Lower leg skin (tissue), 4 donors: Measurements from ENCODE around the gene ANKRD53. TPM values are rescaled to one million over a fixed set of nuclear protein-coding genes. Genes with fewer than 3 reads are reported as not detected.
"Not testable (repeated sequence)": the region's sequence is repeated elsewhere in the genome, so short reads cannot be mapped to it uniquely, and the experiment has no call there.

Experiments used
- DNase-seq, 2 donors: peaks; one replicate each; pipeline ENCODE4 v3.0.0-alpha.2; 2019; ENCODE audit warnings: low spot score in 2 of 2
- H3K4me3 ChIP-seq: fragments of 200-600 bp; sonication (generic); 2 replicates; pipeline ENCODE4 v1.5.1; 2017; ENCODE audit warnings: mild to moderate bottlenecking, low read depth; ENCODE audit not compliant: poor library complexity, severe bottlenecking
- POLR2A ChIP-seq, 2 donors: fragments of 450-650 bp; IDR thresholded peaks; one replicate each; pipeline ENCODE4 v1.6.1; 2016 to 2017; ENCODE audit warnings: antibody characterized with exemption in 2 of 2, mild to moderate bottlenecking in 1 of 2, moderate library complexity in 1 of 2
- WGBS, 2 donors: methylation state at CpG; one replicate each; pipeline ENCODE4 v1.1.5; 2018; 5-methylcytosine and 5-hydroxymethylcytosine counted together
- intact Hi-C: fragments of 100-400 bp; cut with DNase I; formaldehyde crosslinking; loops from one replicate; pipeline ENCODE4 v1.15.0; 2023; ENCODE audit warnings: low total_unique reads
- total RNA-seq, 4 donors: library from RNA; depleted of rRNA; stranded (reverse); fragments of >200 nt; gene quantifications; one replicate each; pipeline ENCODE4 v1.1.0, GENCODE V29; 2016
- TF ChIP-seq, protein P1 (sequence below), 3 donors: fragments of 450-650 bp; IDR thresholded peaks; one replicate each; pipeline ENCODE4 v1.5.1; 2016; ENCODE audit warnings: antibody characterized with exemption in 3 of 3, mild to moderate bottlenecking in 3 of 3, moderate library complexity in 2 of 3

The ANKRD53 gene
- total RNA-seq, 4 donors from 2014 or later = 0.27 to 1.3 (median 0.84) TPM; not detected in 1

DNA sequence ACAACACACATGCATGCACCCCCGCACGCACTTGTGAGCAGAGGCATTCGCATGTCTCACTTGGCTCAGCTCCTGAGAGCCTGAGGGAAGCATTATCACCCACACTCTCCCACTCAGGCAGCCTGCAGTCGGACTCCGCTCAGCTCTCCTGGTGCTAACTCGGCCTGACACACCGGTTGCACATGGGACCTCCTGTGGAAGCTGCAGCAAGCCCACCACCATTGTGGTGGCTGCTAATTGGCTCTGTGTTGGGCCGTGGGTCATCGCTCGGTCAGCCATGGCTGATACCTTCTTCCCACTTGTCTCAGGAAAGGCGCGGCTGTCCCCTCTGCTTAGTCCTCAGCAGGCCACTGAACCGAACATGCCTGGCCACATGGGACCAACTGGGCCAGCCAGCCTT lies 29.9 kb downstream of the ANKRD53 start:
- intact Hi-C loops = no loop called here
- TF ChIP-seq POLR2A (IDR thresholded peaks at IDR 0.05) = no peak
- TF ChIP-seq, protein P1, sequence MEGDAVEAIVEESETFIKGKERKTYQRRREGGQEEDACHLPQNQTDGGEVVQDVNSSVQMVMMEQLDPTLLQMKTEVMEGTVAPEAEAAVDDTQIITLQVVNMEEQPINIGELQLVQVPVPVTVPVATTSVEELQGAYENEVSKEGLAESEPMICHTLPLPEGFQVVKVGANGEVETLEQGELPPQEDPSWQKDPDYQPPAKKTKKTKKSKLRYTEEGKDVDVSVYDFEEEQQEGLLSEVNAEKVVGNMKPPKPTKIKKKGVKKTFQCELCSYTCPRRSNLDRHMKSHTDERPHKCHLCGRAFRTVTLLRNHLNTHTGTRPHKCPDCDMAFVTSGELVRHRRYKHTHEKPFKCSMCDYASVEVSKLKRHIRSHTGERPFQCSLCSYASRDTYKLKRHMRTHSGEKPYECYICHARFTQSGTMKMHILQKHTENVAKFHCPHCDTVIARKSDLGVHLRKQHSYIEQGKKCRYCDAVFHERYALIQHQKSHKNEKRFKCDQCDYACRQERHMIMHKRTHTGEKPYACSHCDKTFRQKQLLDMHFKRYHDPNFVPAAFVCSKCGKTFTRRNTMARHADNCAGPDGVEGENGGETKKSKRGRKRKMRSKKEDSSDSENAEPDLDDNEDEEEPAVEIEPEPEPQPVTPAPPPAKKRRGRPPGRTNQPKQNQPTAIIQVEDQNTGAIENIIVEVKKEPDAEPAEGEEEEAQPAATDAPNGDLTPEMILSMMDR (IDR thresholded peaks at IDR 0.05) = no peak
- H3K4me3 ChIP-seq = no peak overlapping the region
- 86 to 87% methylated on average over 13 of the region's 13 CpGs for WGBS, 2 donors
- DNase-seq = peak in 1 of 2 donors; percentile 60

DNA sequence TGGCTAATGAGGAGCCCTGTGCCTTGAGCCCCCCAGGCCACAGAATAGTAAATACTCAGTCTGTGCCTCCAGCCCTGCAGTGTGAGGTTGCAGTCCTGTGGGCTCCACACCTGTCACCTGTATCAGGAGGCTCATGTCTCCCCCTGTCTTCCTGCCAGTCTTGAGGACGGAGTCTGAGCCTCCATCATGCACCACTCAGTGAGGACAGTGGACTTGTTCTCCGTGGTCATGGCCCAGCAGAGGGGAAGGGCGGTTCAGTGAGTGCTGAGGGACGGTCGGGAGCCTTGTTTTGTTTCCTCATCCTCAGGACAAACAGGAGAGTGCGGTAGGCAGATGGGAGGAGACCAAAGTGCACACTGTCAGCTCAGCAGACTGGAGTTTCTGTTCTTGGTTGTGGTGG lies 33.4 kb downstream of the ANKRD53 start:
- intact Hi-C loops, H3K4me3 ChIP-seq: not testable (repeated sequence)
- DNase-seq = peak in 1 of 2 donors; percentile 66
- WGBS, 2 donors = 23 to 40% methylated on average over 6 of the region's 6 CpGs

DNA sequence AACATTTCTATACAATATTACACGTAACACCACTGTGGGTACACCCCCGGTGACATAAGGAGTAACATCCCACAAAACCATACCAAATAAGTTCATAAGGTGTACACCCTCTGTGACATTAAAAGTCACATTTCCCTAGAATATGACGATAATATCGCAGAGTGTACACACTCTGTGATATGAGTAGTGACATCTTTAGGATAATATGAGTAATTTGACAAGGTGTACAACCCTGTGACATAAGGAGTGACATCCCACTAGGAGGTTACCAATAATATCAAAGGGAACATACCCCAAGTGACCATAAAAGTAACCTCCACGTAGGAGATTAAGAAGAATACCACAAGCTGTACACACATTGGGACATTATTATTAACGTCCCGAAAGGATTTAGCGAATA lies 40.2 kb downstream of the ANKRD53 start:
- intact Hi-C loops = no loop called here
- 88 to 89% methylated on average over 8 of the region's 8 CpGs for WGBS, 2 donors
- no peak for TF ChIP-seq POLR2A (IDR thresholded peaks at IDR 0.05)
- DNase-seq = no peak
- H3K4me3 ChIP-seq = no peak overlapping the region

DNA sequence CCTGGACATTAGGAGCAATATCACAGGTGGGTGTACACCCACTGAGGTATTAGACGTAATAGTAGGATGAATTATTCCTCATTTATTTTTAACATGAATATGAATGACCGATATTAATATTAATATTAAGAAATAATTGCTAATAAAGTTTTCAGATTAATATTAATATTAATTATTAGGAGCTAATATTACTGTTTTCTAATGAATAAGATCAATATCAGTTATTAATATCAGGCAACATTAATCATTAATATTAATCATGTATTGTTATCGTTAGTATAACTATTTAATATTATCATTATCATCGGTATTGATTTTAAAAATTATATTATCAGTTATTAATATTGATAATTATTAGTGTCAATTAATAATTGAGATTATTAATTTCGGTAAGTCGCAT lies 41.6 kb downstream of the ANKRD53 start:
- H3K4me3 ChIP-seq, intact Hi-C loops, DNase-seq: not testable (repeated sequence)
- 92 to 93% methylated on average over 6 of the region's 6 CpGs for WGBS, 2 donors

DNA sequence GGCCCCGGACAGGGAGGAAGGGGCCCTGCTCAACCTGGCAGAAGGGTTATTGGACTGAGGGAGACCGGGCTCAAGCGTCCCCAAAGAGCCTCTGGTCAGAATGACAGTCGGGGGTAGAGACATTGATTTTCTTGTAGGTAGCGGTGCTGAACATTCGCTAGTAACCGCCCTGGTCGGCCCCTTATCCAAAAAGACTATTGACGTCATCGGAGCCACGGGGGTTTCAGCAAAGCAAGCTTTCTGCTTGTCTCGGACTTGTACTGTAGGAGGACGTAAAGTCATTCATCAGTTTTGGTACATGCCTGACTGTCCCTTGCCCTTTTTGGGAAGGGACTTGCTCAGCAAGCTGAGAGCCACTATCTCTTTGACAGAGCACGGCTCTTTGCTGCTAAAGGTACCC lies 43.0 kb downstream of the ANKRD53 start:
- intact Hi-C loops, DNase-seq, H3K4me3 ChIP-seq: not testable (repeated sequence)
- 87 to 89% methylated on average over 14 of the region's 14 CpGs for WGBS, 2 donors

DNA sequence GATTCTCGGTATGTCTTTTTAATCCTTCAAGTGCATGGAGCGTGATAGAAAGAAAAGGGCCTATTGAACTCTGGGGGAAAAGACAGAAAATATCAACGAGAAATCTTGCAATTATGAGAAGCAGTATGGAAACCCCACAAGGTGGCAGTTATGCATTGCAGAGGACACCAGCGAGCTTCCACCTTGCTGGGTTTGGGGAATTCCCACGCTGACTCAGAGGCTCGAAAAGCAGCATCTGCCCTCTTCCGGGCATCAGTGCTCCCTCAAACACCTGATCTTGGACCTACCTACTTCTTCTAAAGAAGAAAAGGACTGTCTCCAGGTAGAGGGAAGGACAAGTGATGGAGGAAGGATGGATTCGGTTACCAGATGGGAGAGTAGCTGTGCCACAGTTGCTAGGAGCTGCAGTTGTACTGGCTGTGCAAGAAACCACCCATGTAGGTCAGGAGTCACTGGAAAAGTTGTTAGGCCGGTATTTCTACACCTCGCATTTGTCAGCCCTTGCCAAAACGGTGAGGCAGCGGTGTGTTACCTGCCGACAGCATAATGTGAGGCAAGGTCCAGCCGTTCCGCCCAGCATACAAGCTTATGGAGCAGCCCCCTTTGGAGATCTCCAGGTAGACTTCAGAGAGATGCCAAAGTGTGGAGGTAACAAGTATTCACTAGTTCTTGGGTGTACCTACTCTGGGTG lies 45.3 kb downstream of the ANKRD53 start:
- intact Hi-C loops, H3K4me3 ChIP-seq: not testable (repeated sequence)
- peak in 1 of 2 donors; percentile 50 for DNase-seq
- 42 to 44% methylated on average over 15 of the region's 15 CpGs for WGBS, 2 donors

Other genes starting within 250 kb of the ANKRD53 start
- gene ADD2, start 210.4 kb upstream of the ANKRD53 start, total RNA-seq = 1 to 10 TPM in 1 of 4 donors, under 1 TPM in 3; 0.17 to 1.2 (median 0.54) TPM
- not detected for gene FIGLA, start 188.0 kb upstream of the ANKRD53 start, total RNA-seq
- 1 to 10 TPM in 2 of 4 donors, under 1 TPM in 2; 0.42 to 1.2 (median 0.82) TPM for gene CLEC4F, start 158.0 kb upstream of the ANKRD53 start, total RNA-seq
- 10 to 100 TPM; 26.8 to 57.6 (median 39.4) TPM for gene CD207, start 142.8 kb upstream of the ANKRD53 start, total RNA-seq
- gene VAX2, start 78.1 kb upstream of the ANKRD53 start, total RNA-seq = 1 to 10 TPM in 3 of 4 donors, not detected in 1; 1.7 to 6.4 (median 4.3) TPM
- gene ATP6V1B1, start 42.7 kb upstream of the ANKRD53 start, total RNA-seq = 100 to 1,000 TPM in 1 of 4 donors, 10 to 100 TPM in 2, 1 to 10 TPM in 1; 7.3 to 110 (median 55.0) TPM
- 10 to 100 TPM; 12.5 to 24.9 (median 20.7) TPM for gene TEX261, start 16.2 kb downstream of the ANKRD53 start, total RNA-seq
- 100 to 1,000 TPM in 2 of 4 donors, 10 to 100 TPM in 2; 89.9 to 130 (median 104) TPM for gene NAGK, start 90.0 kb downstream of the ANKRD53 start, total RNA-seq
- 10 to 100 TPM; 19.0 to 45.2 (median 33.3) TPM for gene MCEE, start 151.6 kb downstream of the ANKRD53 start, total RNA-seq
- 10 to 100 TPM; 19.0 to 28.1 (median 21.8) TPM for gene MPHOSPH10, start 152.0 kb downstream of the ANKRD53 start, total RNA-seq
- 10 to 100 TPM; 20.1 to 29.8 (median 23.1) TPM for gene PAIP2B, start 248.5 kb downstream of the ANKRD53 start, total RNA-seq